Activated CD8-positive, alpha-beta memory T cell treated with anti-CD3 and anti-CD28 coated beads for 36 hours (primary cell): ENCODE results near the gene SFMBT2. TPM values are rescaled to one million over a fixed set of nuclear protein-coding genes. Genes with fewer than 3 reads are reported as not detected.

ENCODE experiments used
- CTCF ChIA-PET: fragments of 350-600 bp; sonication (Branson Sonifier 250); formaldehyde crosslinking; loops from one replicate; lab custom pipeline; 2021; ENCODE audit warnings: antibody characterized with exemption; lab: Charles Lee
- POLR2A ChIA-PET: fragments of 350-600 bp; sonication (Branson Sonifier 250); formaldehyde crosslinking; loops from one replicate; lab custom pipeline; 2021; ENCODE audit warnings: antibody characterized with exemption; lab: Charles Lee
- total RNA-seq, 2 experiments: library from RNA; stranded (reverse); gene quantifications; one replicate each; pipeline ENCODE4 v1.2.3, GENCODE V29; 2021

SFMBT2 gene
- total RNA-seq, 2 experiments from 2014 or later: 22.6 to 23.0 TPM

GRCh38 chr10:7153750-7154149 is 257.1 kb downstream of the SFMBT2 start:
- ChIA-PET CTCF (no interaction called here), POLR2A (interaction anchor here (0.6 kb wide), 1 partner anchor 26 kb away, joined by 3 read pairs; no protein-coding TSS in a partner anchor)

GRCh38 chr10:7152982-7153381 is 257.9 kb downstream of the SFMBT2 start:
- POLR2A ChIA-PET: no interaction called here
- CTCF ChIA-PET: no interaction called here

GRCh38 chr10:7152341-7152740 is 258.5 kb downstream of the SFMBT2 start:
- ChIA-PET POLR2A (interaction anchor here (0.7 kb wide), 1 partner anchor 39 kb away, joined by 4 read pairs; no protein-coding TSS in a partner anchor), CTCF (no interaction called here)

GRCh38 chr10:7151538-7151937 is 259.3 kb downstream of the SFMBT2 start:
- POLR2A ChIA-PET: no interaction called here
- CTCF ChIA-PET: no interaction called here

- ChIA-PET POLR2A (interaction anchor here (0.7 kb wide), 1 partner anchor 339 kb away, joined by 3 read pairs; no protein-coding TSS in a partner anchor), CTCF (no interaction called here)
Measured at GRCh38 chr10:7150349-7150748, 260.5 kb downstream of the SFMBT2 start.

GRCh38 chr10:7146189-7146588 is 264.6 kb downstream of the SFMBT2 start:
- ChIA-PET CTCF (no interaction called here), POLR2A (no interaction called here)

GRCh38 chr10:7136016-7136415 is 274.8 kb downstream of the SFMBT2 start:
- ChIA-PET POLR2A (no interaction called here), CTCF (no interaction called here)

GRCh38 chr10:7135188-7135587 is 275.6 kb downstream of the SFMBT2 start:
- CTCF ChIA-PET: interaction anchor here (0.6 kb wide), 1 partner anchor 267 kb away, joined by 3 read pairs; no protein-coding TSS in a partner anchor
- POLR2A ChIA-PET: no interaction called here

GRCh38 chr10:7134448-7134847 is 276.4 kb downstream of the SFMBT2 start:
- POLR2A ChIA-PET: no interaction called here

GRCh38 chr10:7133958-7134357 is 276.9 kb downstream of the SFMBT2 start:
- ChIA-PET CTCF (no interaction called here), POLR2A (no interaction called here)

More at GRCh38 chr10:7134448-7134847, 276.4 kb downstream of the SFMBT2 start:
- CTCF ChIA-PET: interaction anchor here (0.6 kb wide), 1 partner anchor 268 kb away, joined by 3 read pairs; no protein-coding TSS in a partner anchor

GRCh38 chr10:7133278-7133677 is 277.6 kb downstream of the SFMBT2 start:
- ChIA-PET POLR2A (no interaction called here), CTCF (interaction anchor here (0.9 kb wide), 1 partner anchor 12 kb away, joined by 3 read pairs; no protein-coding TSS in a partner anchor)

- POLR2A ChIA-PET: no interaction called here
- CTCF ChIA-PET: no interaction called here
Measured at GRCh38 chr10:7130191-7130911, 280.5 kb downstream of the SFMBT2 start.

GRCh38 chr10:7123774-7124173 is 287.1 kb downstream of the SFMBT2 start:
- CTCF ChIA-PET: interaction anchor here (0.6 kb wide), 1 partner anchor 57 kb away, joined by 3 read pairs; no protein-coding TSS in a partner anchor
- POLR2A ChIA-PET: no interaction called here

GRCh38 chr10:7122561-7122960 is 288.3 kb downstream of the SFMBT2 start:
- CTCF ChIA-PET: no interaction called here
- POLR2A ChIA-PET: no interaction called here

- ChIA-PET CTCF (interaction anchor here (0.6 to 2.9 kb wide), 7 partner anchors 11 to 298 kb away, joined by 3 to 12 read pairs (median 3); partner anchors contain the start of gene SFMBT2), POLR2A (no interaction called here)
Measured at GRCh38 chr10:7121154-7121797, 289.6 kb downstream of the SFMBT2 start.

- CTCF ChIA-PET: interaction anchor here (2.9 kb wide), 1 partner anchor 298 kb away, joined by 9 read pairs; no protein-coding TSS in a partner anchor
Measured at GRCh38 chr10:7119325-7120015, 291.4 kb downstream of the SFMBT2 start.

GRCh38 chr10:7117806-7118674 is 292.8 kb downstream of the SFMBT2 start:
- ChIA-PET CTCF (interaction anchor here (0.7 kb wide), 1 partner anchor 119 kb away, joined by 3 read pairs; no protein-coding TSS in a partner anchor), POLR2A (no interaction called here)

More at GRCh38 chr10:7119325-7120015, 291.4 kb downstream of the SFMBT2 start:
- POLR2A ChIA-PET: no interaction called here

GRCh38 chr10:7117177-7117799 is 293.5 kb downstream of the SFMBT2 start:
- ChIA-PET CTCF (no interaction called here), POLR2A (no interaction called here)
